Kidney capillary endothelial cell (primary cell): ENCODE results near the gene CHEK2.
"Not testable (repeated sequence)": the region's sequence is repeated elsewhere in the genome, so short reads cannot be mapped to it uniquely, and the experiment has no call there.

ENCODE experiments used
- DNase-seq: peaks from one replicate; pipeline ENCODE4 v3.0.0-alpha.2; 2018; ENCODE audit warnings: low spot score

Gene CHEK2

DNA sequence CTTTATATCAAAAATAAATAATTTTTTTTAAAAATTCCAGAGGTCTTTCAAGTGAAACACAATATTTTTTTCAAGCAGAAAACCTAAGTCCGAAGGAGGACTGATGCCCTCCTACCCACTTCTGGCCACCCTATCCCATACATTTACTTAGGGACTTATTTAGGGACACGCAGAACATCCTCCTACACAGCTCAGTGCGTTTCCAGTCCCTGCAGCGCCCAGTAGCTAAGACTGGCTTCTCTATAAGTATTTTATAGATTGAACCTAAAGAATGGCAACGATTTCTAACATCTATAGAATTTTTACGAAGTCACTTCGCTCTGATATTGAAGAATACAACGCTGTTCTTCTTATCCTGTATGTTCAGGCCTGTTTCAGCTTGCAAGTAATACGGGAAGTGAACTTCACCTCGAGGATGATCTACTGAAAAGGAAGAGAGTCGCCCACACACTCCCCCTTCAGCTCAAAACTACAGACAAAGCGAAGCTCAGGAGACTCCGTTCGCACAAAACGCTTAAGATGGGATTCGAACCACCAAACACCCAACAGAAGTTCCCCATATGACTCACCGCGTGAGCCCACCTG is 328 bp downstream of the CHEK2 start:
- no peak for DNase-seq

DNA sequence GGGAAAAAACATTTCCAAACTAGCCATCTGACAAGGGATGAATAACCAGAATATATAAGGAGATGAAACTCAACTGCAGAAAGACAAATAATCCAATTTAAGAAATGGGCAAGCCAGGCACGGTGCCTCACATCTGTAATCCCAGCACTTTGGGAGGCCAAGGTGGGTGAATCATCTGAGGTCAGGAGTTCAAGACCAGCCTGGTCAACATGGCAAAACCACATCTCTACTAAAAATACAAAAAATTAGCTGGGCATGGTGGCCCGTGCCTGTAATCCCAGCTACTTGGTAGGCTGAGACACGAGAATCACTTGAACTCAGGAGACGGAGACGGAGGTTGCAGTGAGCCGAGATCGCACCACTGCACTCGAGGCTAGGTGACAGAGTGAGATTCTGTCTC is 2.7 kb downstream of the CHEK2 start:
- DNase-seq: not testable (repeated sequence)

DNA sequence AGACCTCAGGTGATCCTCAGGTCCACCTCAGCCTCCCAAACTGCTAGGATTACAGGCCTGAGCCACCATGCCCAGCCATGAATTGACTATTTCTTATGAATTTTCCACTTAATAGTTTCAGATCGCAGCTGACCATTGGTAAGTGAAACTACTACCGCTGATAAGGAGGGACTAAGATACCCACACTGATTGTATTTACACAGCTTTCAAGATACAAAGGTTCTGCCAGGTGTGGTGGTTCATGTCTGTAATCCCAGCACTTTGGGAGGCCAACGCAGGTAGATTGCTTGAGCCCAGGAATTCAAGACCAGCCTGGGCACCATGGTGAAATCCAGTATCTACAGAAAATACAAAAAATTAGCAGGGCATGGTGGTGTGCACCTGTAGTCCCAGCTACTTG is 3.9 kb downstream of the CHEK2 start:
- DNase-seq: no peak

DNA sequence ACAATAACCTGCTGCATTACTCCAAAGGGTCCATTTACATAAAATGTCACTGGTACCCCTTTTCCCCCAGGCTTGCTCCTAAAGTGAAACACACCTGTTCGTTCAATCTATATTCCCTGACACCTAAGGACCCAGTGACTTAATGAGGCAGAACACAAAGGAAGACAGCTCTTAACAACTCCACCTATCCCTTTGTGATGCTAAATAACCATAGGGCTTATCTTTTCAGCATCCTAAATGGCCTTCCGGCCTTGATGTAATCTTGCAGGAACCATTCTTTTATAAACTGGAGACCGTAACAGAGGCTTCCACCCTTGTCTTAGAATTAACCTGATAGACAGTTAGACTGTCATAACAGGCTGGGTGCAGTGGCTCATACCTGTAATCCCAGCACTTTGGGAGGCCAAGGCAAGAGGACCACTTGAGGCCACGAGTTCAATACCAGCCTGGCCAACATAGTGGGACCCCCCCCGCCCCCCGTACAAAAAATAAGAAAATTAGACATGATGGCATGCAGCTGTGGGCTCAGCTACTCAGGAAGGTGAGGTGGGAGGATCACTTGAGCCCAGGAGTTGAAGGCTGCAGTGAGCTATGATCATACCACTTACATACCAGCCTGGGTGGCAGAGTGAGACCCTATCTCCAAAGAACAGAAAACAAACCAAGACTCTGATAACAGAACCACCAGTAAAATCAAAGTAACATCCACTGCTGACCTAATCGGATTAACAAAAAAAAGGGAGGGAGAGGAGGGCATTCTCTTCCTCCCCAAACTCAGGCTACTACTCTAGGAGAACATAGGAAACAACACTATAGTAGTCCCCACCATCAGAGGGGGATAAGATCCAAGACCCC is 5.1 kb downstream of the CHEK2 start:
- no peak for DNase-seq

DNA sequence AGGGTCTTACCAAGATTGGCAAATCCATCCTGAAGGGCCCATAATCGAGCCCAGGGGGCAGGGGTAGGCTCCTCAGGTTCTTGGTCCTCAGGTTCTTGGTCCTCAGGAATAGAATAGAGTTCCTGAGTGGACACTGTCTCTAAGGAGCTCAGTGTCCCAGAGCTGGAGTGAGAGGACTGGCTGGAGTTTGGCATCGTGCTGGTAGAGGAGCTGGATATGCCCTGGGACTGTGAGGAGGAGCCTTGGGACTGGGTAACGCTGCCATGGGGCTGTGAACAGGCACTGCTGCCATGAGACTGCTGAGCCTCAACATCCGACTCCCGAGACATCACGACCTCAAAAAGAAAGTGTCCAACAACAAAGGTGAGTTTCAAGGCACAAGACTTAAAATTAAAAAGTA is 7.2 kb downstream of the CHEK2 start:
- DNase-seq: no peak

DNA sequence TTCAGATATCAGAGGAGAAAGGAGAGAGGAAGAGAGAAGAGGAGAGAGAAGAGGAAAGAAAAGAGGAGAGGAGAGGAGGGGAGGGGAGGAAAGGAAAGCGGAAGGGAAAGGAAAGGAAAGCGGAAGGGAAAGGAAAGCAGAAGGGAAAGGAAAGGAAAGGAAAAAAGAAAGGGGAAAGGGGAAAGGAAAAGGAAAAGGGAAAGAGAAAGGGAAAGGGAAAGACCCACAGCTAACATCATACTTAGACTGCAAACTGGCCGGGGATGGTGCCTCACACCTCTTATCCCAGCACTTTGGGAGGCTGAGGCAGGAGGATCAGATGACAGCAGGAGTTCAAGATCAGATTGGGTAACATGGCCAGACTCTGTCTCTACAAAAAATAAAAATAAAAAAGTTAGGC is 11.4 kb downstream of the CHEK2 start:
- no peak for DNase-seq

DNA sequence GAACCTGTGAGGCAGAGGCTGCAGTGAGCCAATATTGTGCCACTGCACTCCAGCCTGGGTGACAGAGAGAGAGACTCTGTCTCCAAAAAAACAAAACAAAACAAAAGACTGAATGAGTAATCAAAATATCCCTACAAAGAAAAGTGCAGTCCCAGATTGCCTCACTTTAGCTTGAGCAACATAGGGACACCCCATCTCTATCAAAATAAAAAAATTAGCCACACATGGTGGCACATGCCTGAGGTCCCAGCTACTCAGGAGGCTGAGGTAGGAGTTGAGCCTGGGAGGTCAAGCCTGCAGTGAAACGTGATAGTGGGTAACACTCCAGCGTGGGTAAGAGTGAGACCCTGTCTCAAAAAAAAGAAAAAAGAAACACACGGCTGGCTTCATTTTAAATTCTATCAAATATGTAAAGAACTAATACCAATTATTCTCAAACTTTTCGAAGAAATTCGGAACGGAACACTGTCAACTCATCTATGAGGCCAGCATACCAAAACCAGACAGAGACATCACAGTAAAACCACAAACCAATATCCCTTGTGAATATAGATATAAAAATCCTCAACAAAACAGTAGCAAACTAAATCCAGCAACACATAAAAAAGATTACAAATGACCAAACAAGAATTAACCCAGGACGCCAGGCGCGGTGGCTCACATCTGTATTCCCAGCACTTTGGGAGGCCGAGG is 12.9 kb downstream of the CHEK2 start:
- DNase-seq: no peak

DNA sequence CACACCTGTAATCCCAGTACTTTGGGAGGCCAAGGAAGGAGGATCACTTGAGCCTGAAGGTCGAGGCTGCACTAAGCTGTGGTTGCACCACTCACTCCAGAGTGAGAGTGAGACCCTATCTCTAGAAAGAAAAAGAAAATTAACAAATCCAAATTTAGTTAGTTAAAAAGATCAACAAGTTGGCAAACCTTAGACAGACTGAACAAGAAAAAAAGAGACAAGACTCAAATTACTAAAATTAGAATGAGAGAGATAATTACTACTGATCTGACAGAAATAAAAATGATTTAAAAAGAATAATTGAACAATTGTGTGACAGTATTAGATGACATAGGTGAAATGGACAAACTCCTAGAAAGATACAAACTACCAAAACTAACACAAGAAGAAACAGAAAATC is 13.6 kb downstream of the CHEK2 start:
- no peak for DNase-seq

DNA sequence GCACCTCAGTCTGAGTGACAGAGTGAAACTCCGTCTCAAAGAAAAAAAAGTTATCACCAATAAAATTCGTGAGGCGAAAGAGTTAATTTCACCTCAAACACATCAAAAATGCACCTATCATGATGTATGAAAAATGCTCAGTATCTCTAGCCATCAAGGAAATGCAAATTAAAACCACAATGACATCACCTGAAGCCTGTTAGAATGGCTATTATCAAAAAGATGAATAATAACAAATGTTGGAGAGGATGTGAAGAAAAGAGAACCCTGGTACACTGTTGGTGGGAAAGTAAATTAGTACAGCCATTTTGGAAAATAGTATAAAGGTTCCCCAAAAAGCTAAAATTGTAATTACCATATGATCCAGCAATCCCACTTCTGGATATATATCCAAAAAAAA is 23.6 kb downstream of the CHEK2 start:
- no peak for DNase-seq

DNA sequence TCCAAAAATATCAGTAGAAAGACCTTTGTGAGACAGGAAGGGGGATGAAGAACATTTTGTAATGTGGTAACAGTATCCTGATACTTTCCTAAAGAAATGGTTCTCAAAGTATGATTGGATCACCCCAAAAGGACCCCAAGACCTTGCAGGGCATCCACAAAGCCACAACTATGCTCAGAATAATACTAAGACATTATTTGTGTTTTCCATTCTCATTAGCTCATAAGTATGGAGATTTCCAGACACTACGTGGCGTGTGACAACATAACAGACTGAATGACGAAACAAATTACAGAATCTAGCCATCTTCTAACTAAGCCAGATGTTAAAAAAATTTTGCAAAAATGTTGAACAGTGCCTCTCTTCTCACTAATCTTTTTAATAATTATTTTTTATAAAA is 24.9 kb downstream of the CHEK2 start:
- no peak for DNase-seq

DNA sequence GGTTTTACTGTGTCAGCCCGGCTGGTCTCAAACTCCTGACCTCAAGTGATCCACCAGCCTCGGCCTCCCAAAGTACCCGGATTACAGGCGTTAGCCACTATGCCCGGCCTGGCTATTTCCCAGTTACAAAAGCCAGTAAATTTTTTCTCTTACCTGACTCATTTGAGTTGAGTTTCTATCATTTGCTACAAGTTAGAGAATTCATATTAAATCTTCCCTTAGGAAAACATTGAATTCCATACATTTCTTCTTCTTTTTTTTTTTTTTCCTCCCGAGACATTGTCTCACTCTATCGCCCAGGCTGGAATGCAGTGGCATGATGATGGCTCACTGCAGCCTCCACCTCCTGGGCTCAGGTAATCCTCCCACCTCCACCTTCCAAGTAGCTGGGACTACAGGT is 26.0 kb downstream of the CHEK2 start:
- DNase-seq: no peak

DNA sequence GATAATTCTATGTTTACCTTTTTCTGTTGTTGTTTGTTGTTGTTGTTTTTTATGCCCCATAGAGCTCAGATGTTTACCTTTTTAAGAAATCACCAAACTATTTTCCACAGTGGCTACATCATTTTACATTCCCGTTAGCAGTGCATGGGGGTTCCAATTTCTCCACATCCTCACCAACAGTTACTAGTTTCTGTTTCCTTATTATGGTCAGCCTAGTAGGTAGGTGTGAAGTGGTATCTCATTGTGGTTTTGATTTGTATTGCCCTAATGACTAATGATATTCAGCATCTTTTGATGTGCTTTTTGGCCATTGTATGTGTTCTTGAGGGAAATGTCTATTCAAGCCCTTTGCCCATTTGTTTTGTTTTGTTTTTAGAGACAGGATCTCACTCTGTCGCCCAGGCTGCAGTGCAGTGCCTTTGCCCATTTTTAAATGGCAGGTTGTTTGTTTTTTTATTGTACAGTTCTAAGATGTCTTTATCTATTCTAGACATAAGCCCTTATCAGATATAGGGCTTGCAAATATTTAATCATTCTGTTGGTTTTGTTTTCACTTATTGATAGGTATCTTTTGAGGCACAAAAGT is 27.5 kb downstream of the CHEK2 start:
- DNase-seq: no peak

DNA sequence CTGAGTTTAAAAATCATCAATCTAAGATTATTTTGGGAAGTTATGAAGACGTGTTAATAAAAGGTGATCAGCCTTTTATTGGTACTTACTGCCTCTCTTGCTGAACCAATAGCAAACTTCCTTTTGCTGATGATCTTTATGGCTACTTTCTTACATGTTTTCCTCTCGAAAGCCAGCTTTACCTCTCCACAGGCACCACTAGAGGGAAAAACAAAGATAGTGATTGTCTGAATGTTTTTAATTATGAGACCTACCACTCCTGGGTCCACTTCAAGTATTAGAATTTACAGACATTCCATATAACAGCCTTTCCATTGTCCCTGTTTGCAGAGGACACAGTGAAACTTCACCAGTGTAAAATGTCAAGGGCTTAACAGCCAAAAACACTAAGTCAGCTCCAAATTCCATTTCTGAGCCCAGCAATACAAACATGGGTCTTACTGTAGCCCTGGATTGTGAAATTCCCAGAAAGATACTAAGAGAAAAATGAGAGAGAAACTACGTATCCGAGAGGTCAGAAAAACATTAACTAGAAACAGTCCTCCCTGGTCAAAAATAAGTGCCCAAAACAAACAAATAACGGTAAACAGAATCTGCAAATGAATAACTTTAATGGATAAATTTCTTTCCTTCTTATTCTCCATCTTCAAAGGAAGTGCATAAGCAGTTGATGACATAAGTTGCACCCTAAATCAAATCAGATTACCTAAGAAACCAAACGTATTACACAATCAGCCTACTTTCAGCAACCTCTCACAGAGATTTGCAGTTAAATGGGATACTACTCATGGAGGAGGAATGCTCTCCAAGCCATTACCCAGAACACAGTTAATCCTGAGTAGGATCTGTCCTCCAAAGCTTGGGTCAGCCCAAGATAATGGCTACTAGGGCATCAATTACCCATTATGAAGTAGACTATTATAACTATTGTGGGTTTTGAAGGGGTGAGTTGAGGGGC is 29.5 kb downstream of the CHEK2 start:
- peak; percentile 1 for DNase-seq

DNA sequence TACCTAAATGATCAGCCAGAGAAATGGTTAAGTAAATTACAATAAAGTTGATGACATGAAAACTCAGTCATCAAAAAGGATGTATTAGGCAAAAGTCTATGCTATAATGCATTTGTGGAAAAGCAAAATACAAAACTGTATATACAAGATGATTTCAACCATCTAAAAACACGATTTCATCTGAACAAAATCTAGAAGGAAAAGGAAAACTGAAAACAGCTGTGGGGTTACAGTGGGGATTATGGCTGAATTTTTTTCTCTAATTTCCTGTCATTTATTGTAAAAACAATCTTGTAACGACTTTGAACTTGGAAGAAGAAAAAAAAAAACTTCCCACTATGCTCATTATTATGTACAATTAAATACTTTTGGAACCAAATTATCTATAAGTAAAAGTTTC is 30.3 kb downstream of the CHEK2 start:
- DNase-seq: no peak

DNA sequence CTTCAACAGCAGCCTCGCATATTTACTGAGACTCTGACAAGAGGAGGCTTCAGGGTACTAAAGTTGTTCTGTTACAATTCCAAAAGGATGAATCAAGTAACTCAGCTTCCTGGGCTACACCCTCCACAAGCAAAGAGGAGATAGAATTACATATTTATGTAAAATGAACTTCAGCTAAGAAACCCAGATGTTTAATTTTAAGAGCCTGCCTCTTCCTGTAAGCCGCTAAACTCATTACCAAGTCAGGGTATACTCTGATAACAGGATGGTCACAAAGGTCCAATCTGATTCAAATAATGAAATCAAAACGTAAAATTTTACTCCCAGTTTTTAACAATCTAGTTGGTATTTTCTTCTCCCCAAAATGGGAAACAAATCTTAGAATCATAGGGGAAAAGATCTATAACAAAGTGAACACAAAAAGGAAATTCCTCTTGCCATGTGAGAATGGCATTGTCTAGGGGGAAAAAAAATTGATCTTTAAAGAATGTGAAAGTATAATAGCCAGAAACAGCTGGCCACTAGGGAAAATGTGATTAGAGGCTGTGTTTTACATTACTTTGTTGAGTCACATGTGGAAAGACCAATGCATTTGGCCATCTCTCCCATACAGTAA is 30.9 kb downstream of the CHEK2 start:
- DNase-seq: peak; percentile 58

DNA sequence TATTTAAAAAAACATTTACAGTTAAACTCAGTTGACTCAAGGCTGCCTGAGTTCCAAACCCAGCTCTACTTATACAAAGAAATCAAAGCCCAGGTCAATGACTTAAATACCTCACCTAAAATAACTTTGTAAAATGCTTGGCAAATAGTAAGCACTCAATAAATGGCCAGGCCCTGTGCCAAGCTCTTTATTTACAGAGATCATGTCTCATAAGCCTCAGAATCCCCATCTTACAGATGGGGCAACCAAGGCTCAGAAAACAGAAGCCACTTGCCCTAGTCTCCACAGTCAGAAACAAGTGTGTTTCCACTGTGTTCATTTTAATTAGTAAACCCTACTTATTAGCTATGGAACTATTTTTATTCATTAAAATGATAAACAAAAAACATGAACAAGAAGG is 31.5 kb downstream of the CHEK2 start:
- no peak for DNase-seq

DNA sequence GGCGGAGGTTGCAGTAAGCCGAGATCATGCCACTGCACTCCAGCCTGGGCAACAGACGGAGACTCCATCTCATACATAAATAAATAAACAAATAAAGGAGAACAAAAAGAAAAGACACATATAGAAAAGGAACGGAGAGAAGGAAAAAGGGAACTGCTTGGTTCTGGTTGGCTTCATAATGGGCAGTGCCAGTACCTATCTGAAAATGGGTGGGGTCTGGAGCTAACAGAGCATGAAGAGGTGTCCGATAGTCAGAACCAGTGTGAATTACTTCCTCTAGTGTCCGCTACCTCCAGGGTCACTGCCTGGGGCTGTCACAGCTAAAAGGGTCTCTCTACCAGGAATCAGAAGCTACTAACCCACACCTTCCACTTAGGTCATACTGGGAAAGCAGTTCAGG is 34.8 kb downstream of the CHEK2 start:
- no peak for DNase-seq

DNA sequence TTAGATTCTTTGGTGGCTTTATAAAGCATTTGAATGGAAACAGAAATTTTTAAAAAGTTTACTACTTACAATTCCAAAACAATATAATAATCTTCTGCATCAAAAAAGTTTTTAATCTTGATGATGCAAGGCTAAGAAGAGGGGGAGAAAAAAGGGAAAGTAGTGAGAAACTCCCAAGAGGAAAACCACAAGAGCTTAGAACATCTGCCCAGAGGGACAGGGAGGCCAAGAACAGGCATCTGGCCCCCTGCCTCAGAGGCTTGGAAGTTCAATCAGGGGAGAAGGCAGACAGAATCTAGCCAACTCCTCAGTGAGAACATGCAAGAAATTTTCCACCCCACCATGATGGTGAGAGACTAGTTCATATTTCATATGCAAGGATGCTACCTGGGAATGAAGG is 38.2 kb downstream of the CHEK2 start:
- no peak for DNase-seq

DNA sequence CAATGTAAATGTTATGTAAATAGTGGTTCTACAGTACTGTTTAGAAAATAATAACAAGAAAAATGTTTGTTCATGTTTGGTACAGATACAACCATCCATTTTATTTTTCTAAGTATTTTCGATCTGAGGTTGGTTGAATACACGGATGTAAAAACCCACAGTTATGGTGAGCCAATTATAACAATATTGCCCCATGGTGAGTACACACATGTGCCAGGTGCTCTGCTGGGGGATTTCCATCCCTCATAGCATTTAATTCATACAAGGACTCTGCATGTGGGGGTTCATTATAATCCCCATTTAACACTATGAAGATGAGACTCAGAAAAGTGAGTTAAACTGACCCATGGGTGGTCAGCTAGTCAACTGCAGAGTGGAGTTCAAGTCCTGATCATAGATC is 38.7 kb downstream of the CHEK2 start:
- no peak for DNase-seq

DNA sequence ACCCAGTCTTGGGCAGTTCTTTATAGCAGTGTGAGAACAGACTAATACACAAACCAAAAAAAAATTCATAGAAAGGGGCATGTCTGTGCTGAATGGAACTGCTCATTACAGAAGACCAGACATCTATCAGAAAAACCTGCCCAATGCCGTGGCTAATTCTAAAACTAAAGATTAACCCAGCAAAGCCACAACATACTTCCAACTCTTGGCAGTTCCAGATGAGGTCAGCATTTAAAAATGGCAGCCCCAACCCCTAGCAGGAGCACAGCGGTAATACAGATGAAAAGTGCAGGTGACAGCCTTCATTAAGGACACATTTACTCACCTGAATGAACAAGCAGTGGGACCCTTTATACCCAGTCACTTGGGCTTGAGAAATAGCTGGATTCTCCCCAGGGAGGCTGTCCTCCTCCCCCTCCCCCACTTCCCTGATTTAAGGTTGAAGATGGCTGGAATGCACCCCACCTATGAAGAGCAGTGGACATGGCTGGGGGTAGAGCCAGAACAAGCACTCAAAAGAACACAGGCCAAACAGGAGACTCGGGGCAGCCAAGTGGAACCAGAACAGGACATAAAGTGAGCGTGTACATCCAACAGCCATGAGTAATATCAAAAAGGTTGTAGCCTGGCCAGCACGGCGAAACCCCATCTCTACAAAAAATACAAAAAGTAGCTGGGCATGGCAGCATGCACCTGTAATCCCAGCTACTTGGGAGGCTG is 48.4 kb downstream of the CHEK2 start:
- not testable (repeated sequence) for DNase-seq

DNA sequence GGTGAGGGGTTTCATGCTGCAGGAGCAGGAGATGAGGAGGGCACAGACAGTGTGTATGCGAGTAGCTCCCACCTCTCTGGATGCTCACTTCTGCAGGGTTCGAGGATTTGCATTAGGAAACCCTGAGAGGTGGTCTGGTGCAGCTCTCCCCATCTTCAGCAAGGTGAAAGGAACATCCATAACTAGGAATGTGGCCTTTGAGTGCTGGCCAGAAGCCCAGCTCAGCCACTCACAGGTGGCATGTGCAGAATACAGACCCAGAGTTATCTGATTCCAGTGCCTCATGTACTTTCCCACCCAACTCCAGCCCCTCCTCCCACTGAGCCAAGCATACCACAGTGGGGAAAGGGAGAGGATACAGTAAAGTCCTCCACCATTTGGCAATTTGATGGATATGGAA is 51.8 kb downstream of the CHEK2 start:
- not testable (repeated sequence) for DNase-seq
